ENCODE data around the gene ELF2. TPM values are rescaled to one million over a fixed set of nuclear protein-coding genes. Genes with fewer than 3 reads are reported as not detected.
A peak's percentile ranks its signal among the peaks of the same experiment; 100 is the strongest.

Gene ELF2
- total RNA-seq, 3 donors from 2014 or later (not counting 1 experiment from before 2014, with no cell fraction given): 93.7 to 115 (median 114) TPM

DNA sequence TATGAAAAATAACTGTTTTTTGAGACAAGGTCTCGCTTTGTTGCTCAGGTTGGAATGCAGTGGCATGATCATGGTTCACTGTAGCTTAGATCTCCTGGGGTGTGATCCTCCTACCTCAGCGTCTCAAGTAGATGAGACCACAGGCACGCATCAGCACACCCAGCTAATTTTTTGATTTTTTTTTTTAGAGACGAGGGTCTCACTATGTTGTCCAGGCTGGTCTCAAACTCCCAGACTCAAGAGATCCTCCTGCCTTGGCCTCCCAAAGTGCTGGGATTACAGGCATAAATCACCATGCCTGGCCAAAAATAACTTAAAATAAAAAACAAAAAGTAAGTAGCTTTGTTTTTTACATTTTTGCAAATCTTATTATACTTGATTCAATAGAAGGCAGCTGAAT lies 98.1 kb downstream of the ELF2 start:
- H3K27me3 ChIP-seq (ENCODE audit: control insufficient read depth, insufficient read depth, low read length): no peaks in the 10 kb centered on the region
- TF ChIP-seq, protein P1, sequence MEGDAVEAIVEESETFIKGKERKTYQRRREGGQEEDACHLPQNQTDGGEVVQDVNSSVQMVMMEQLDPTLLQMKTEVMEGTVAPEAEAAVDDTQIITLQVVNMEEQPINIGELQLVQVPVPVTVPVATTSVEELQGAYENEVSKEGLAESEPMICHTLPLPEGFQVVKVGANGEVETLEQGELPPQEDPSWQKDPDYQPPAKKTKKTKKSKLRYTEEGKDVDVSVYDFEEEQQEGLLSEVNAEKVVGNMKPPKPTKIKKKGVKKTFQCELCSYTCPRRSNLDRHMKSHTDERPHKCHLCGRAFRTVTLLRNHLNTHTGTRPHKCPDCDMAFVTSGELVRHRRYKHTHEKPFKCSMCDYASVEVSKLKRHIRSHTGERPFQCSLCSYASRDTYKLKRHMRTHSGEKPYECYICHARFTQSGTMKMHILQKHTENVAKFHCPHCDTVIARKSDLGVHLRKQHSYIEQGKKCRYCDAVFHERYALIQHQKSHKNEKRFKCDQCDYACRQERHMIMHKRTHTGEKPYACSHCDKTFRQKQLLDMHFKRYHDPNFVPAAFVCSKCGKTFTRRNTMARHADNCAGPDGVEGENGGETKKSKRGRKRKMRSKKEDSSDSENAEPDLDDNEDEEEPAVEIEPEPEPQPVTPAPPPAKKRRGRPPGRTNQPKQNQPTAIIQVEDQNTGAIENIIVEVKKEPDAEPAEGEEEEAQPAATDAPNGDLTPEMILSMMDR (IDR thresholded peaks at IDR 0.05): no peak
- H3K4me1 Mint-ChIP-seq: peaks cover 59 to 66% of the 10 kb centered on the region in 2 donors
- ATAC-seq: no peak
- 67% methylated on average over 4 of the region's 4 CpGs for WGBS (ENCODE audit: insufficient coverage)
- no peaks in the 10 kb centered on the region for H3K9me3 Mint-ChIP-seq
- no peaks in the 10 kb centered on the region for H3K27me3 Mint-ChIP-seq (ENCODE audit: low read depth in 2 of 2)
- peak overlapping the region; percentile 78 to 97 for H3K27ac Mint-ChIP-seq
- H3K9me3 ChIP-seq (ENCODE audit: control insufficient read depth, insufficient read depth, low read length): no peaks in the 10 kb centered on the region
- peaks cover 12% of the 10 kb centered on the region for H3K4me1 ChIP-seq (ENCODE audit: control insufficient read depth, insufficient read depth, low read length)
- no peak for DNase-seq
- H3K36me3 ChIP-seq (ENCODE audit: control insufficient read depth, insufficient read depth, low read length): peaks cover 4% of the 10 kb centered on the region
- no peak overlapping the region for H3K27ac ChIP-seq (ENCODE audit: low read length)
- H3K36me3 Mint-ChIP-seq: no peaks in the 10 kb centered on the region
- intact Hi-C loops (cut with micrococcal nuclease): no loop called here
- H3K4me3 Mint-ChIP-seq: peak overlapping the region; percentile 13
- H3K4me3 ChIP-seq (ENCODE audit: low read length): no peak overlapping the region

DNA sequence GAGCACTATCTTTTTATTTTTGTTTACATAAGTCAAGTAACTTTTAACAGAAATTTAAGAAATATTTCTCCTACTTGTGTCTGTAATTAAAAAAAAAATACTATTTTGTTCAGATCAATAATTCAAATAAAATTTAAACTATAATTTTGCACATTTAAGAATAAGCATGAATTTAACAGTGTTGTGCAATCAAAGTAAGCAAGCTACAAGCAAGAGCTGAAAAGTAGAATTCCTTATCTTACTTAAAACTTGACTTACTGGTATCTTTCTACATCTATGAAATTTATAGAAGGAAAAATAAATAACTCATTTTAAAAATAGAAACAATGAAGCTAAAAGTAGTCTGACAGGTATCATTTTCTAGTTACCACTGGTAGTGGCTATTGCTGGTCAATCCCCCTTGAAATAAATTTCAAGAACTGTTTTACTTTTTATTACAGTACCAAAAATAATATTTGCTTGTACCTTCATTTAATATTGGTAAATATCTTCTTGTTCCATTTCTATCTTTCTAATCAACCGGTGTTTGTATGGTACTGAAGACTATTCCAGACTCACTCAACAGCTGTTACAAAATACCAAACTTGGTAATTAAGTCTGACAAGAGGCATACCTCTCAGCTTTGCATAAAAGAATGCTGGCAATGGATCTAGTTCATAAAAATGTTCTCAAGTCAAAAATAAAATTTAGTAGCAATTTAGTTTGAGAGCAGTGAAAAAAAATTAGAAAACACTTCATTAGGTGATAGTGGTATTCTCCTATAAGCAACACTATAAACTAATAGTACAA lies 99.3 kb downstream of the ELF2 start:
- no peak for ATAC-seq
- WGBS (ENCODE audit: insufficient coverage): no CpG with 5 or more reads among the region's 1 CpG
- H3K36me3 Mint-ChIP-seq: no peaks in the 10 kb centered on the region
- no peak overlapping the region for H3K4me3 Mint-ChIP-seq
- intact Hi-C loops (cut with micrococcal nuclease): no loop called here
- no peak overlapping the region for H3K4me3 ChIP-seq (ENCODE audit: low read length)
- H3K27me3 Mint-ChIP-seq (ENCODE audit: low read depth in 2 of 2): no peaks in the 10 kb centered on the region
- no peaks in the 10 kb centered on the region for H3K27me3 ChIP-seq (ENCODE audit: control insufficient read depth, insufficient read depth, low read length)
- peak overlapping the region; percentile 59 to 72 for H3K27ac Mint-ChIP-seq
- H3K27ac ChIP-seq (ENCODE audit: low read length): no peak overlapping the region
- H3K4me1 ChIP-seq (ENCODE audit: control insufficient read depth, insufficient read depth, low read length): peaks cover 12% of the 10 kb centered on the region
- TF ChIP-seq, protein P1 (IDR thresholded peaks at IDR 0.05): no peak
- no peaks in the 10 kb centered on the region for H3K9me3 ChIP-seq (ENCODE audit: control insufficient read depth, insufficient read depth, low read length)
- peaks cover 61 to 63% of the 10 kb centered on the region in 2 donors for H3K4me1 Mint-ChIP-seq
- H3K9me3 Mint-ChIP-seq: no peaks in the 10 kb centered on the region
- no peak for DNase-seq
- H3K36me3 ChIP-seq (ENCODE audit: control insufficient read depth, insufficient read depth, low read length): peaks cover 10% of the 10 kb centered on the region

DNA sequence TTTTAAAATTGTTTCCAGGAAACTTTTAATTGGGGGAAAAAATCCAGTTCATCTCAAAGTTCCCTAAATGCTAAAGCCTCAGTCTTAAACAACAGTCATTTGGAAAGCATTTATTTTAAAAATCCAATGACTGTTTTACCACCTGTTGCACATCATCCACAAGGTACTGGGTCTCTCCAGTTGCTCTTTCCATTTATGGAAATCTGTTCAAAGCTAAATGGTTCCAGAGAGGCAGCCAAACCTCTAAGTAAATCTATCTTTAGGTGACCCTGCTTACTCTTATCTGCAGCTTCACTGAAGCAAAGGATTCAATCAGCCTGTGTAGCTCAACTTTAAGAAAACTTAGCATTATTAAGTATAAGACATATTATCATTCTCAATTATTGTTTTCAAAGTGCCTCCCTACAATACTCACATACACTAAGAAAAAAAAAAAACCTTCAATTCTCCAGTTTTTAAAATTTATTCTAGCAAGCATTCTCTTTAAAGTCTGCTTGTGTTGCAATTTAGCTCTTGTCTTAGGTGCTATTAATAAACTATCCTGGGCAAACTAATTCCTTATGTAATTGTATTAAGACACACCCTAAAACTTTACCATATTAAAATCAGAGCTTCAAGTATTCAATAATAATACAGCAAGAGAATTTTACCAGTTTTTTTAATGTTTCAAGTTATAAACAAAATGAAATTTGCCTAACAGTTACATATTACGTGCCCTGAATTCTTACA lies 100.8 kb downstream of the ELF2 start:
- ATAC-seq (no peak), DNase-seq (no peak)
- Mint-ChIP-seq H3K4me3 (no peak overlapping the region), H3K4me1 (peaks cover 51 to 56% of the 10 kb centered on the region in 2 donors), H3K36me3 (peaks cover 9% of the 10 kb centered on the region), H3K27ac (peak overlapping the region; percentile 54 to 66), H3K9me3 (no peaks in the 10 kb centered on the region), H3K27me3 (ENCODE audit: low read depth in 2 of 2) (no peaks in the 10 kb centered on the region)
- Histone ChIP-seq H3K27me3 (ENCODE audit: control insufficient read depth, insufficient read depth, low read length) (no peaks in the 10 kb centered on the region), H3K9me3 (ENCODE audit: control insufficient read depth, insufficient read depth, low read length) (no peaks in the 10 kb centered on the region), H3K36me3 (ENCODE audit: control insufficient read depth, insufficient read depth, low read length) (peaks cover 26% of the 10 kb centered on the region), H3K4me1 (ENCODE audit: control insufficient read depth, insufficient read depth, low read length) (peaks cover 10% of the 10 kb centered on the region), H3K27ac (ENCODE audit: low read length) (no peak overlapping the region), H3K4me3 (ENCODE audit: low read length) (no peak overlapping the region)
- intact Hi-C loops (cut with micrococcal nuclease): no loop called here
- no CpG with 5 or more reads among the region's 1 CpG for WGBS (ENCODE audit: insufficient coverage)
- TF ChIP-seq, protein P1 (IDR thresholded peaks at IDR 0.05): no peak

Measured in natural killer cell (primary cell).